Effector memory CD8-positive, alpha-beta T cell (primary cell): ENCODE measurements around the gene CPA4.

Experiments
- ATAC-seq: fragments of 150-1000 bp; cut with Tn5 transposase; replicated peaks from 2 replicates; pipeline ENCODE4 v1.10.0; 2021; ENCODE audit warnings: mild to moderate bottlenecking, moderate library complexity
- DNase-seq, 3 experiments: peaks; one replicate each; pipeline ENCODE4 v3.0.0; 2021
- H3K27ac Mint-ChIP-seq, 2 donors: one replicate each; pipeline ENCODE4 v1.8.0; 2022; ENCODE audit warnings: mild to moderate bottlenecking in 2 of 2, mixed read lengths in 2 of 2, moderate library complexity in 2 of 2
- H3K27me3 Mint-ChIP-seq, 2 donors: one replicate each; pipeline ENCODE4 v1.8.0; 2022; ENCODE audit warnings: mixed read lengths in 2 of 2
- H3K36me3 Mint-ChIP-seq: one replicate; pipeline ENCODE4 v1.8.0; 2022; ENCODE audit warnings: mild to moderate bottlenecking, moderate library complexity, mixed read lengths; ENCODE audit not compliant: insufficient read depth
- H3K4me1 Mint-ChIP-seq, 2 donors: one replicate each; pipeline ENCODE4 v1.8.0; 2022; ENCODE audit warnings: low read depth in 2 of 2, mixed read lengths in 2 of 2
- H3K4me3 Mint-ChIP-seq, 2 donors: one replicate each; pipeline ENCODE4 v1.8.0; 2022; ENCODE audit warnings: mild to moderate bottlenecking in 2 of 2, mixed read lengths in 2 of 2, moderate library complexity in 2 of 2
- H3K9me3 Mint-ChIP-seq, 2 donors: one replicate each; pipeline ENCODE4 v1.8.0; 2022; ENCODE audit warnings: mixed read lengths in 2 of 2

The CPA4 gene

DNA sequence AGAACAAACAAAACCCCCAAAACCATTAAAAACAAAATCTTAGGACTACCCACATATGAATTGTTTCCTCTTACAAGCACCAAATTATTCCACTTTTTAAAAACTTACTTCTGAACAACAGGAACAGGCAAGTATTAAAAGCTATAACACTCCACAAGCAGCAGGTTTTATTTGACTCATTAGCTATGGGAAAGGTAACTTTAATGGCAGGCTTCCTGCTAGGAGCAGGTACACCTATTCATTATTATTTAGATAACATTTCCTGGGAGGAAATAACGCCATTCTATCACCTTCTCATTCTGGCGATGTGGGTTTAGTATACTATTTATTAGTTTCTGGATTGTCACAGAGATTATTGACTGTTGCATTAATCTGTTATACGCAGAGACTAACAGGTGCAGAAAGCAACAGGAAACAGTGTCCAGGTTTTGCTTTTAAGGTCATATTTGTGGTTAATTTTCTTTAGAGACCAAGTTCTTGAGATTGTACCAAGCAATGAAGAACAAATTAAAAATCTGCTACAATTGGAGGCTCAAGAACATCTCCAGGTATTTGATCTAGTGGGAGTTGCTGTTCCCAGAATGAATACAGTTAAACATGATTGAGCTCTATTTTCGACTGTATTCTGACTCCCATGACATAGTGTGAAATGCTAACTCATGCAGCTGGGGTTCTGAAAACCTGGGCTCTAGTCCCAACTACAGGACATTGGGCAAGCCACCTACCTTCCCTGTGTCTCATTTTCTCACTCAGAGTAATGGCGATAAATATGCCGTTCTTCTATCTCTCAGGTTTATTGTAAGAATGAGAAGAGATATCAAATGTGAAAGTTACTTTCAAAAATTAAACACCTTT, 24.3 kb upstream of the CPA4 start:
- Mint-ChIP-seq H3K4me3 (no peak overlapping the region), H3K27me3 (peaks cover 44 to 51% of the 10 kb centered on the region in 2 donors), H3K9me3 (no peaks in the 10 kb centered on the region), H3K27ac (no peak overlapping the region), H3K36me3 (no peaks in the 10 kb centered on the region), H3K4me1 (no peaks in the 10 kb centered on the region)
- DNase-seq (no peak), ATAC-seq (no peak)

DNA sequence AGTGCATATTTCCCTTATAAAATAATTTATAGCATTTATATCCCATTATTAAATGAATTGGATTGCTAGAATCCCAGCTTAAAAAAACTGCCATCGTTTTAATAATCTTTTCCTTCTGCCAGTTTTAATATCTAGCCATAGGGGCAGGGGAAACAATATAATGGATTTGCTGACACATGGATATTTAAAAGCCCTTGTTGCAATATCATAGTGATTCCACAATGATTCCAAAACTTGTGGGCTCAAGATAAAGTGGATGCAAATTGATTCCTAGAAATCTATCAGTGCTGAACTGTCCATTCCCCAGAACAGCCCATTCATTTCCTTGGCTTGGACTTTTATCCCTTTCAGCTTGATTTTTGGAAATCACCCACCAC, 23.7 kb upstream of the CPA4 start:
- Mint-ChIP-seq H3K27me3 (peaks cover 48 to 54% of the 10 kb centered on the region in 2 donors), H3K27ac (peak overlapping the region in 1 of 2 donors; percentile 30), H3K9me3 (no peaks in the 10 kb centered on the region), H3K4me3 (no peak overlapping the region), H3K36me3 (no peaks in the 10 kb centered on the region), H3K4me1 (no peaks in the 10 kb centered on the region)
- DNase-seq (no peak), ATAC-seq (no peak)

DNA sequence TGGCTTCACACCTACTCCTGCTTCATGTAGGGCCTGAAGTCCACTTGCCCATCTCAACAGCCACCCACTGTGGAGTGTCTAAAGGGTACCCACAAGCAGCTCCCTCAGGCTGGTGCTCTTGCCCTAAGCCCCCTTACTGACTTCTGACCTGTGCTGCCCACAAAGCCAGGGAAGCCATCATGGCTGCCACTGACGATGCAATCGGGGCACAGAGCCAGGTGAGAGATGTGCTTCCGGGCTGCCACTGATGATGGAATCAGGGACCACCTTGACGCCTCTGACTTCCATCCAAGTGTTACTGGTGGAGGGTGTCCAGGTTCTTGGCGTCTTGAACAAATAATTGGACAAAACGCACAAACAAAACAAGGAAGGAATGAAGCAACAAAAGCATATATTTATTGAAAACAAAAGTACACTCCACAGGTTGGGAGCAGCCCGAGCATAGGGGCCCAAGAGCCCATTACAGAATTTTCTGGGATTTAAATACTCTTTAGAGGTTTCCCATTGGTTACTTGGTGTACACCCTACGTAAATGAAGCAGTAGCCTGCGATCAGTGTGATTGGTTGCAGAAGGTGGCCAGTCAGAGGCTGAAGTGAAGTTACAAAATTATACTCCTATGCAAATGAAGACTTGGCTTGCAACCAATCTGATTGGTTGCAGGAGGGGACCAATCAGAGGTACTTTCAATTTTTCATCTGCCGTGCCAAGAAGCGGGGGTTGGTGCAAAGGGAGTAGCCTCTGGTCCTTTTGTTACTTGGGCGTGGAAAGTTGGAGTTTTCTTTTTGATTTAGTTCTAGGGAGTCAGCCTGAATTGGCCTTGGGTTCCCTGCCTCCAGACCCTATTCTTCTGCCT, 21.8 kb upstream of the CPA4 start:
- ATAC-seq (no peak), DNase-seq (no peak)
- Mint-ChIP-seq H3K9me3 (no peaks in the 10 kb centered on the region), H3K27ac (no peak overlapping the region), H3K4me3 (no peak overlapping the region), H3K4me1 (no peaks in the 10 kb centered on the region), H3K36me3 (no peaks in the 10 kb centered on the region), H3K27me3 (peaks cover 43 to 60% of the 10 kb centered on the region in 2 donors)

DNA sequence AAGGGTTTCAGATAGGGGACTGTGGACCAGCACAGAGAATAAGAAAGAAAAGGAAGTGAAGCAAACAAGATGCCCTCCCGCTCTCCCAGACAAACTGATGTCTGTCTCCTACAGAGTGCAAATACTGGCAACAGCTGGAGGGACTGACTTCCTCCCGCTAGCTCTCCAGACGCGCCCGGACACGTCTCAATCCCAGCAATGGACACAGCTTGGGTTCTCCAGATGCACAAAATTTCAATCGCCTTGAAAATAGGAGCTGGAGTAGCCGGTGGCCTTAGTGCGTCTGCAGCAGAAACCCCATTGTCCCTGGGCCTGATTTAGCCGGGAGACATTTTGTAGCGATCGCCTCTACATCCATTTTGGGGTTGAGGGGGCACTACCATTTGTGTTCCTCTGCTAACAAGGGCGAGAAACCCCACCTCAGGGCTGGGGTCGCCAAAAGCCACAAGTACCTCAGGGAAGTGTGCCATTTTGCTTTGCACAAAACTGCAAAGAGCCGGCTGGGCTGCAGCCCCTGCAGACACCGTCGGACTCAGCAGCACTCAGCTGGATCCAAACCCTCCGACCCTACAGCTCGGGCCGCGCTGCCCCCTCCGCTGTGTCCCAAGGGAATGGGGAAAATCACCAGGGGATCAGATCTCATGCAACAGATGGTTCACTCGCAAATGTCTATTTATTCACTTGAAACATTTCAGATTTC, 20.4 kb upstream of the CPA4 start:
- DNase-seq (no peak), ATAC-seq (no peak)
- Mint-ChIP-seq H3K27me3 (peaks cover 43 to 74% of the 10 kb centered on the region in 2 donors), H3K4me3 (no peak overlapping the region), H3K36me3 (no peaks in the 10 kb centered on the region), H3K4me1 (no peaks in the 10 kb centered on the region), H3K27ac (no peak overlapping the region), H3K9me3 (no peaks in the 10 kb centered on the region)

DNA sequence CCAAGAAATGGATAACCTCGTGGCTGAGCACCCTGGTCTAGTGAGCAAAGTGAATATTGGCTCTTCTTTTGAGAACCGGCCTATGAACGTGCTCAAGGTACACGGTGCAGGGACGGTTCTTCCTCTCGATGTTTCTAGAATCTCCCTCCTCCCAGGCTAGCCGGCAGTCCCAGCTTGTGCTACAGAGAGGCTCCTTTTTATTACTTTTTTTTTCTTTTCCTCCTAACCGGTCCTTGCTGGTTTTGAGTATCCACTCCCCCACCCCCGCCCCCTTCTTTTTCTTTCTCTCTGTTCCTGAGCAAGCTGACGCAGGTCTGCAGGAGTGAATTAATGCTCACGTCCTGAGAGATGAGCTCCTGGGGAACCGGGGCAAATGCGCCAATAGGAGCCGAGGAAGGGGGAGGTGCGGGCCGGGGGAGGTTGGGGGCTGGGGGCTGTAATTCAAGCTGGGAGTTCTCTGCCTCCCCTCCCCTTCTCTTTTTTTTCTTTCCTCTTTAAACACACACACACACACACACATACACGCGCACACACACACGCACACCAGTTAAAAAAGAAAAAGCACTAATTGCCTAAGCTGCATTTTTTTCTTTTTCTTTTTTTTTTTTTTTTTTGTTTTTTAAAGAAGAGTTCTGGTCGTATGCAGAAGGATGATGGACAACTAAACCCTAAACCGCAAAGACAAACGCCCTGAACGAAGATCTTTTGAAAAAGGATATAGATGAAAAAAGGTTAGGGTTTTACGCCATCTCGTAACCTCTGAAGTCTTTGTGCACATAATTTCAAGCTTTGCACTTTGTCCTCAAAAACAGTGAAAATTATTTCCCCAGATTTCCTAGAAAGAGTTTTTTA, 19.7 kb upstream of the CPA4 start:
- DNase-seq = no peak
- Mint-ChIP-seq H3K36me3 (no peaks in the 10 kb centered on the region), H3K27me3 (peaks cover 39 to 81% of the 10 kb centered on the region in 2 donors), H3K4me3 (no peak overlapping the region), H3K4me1 (no peaks in the 10 kb centered on the region), H3K9me3 (no peaks in the 10 kb centered on the region), H3K27ac (no peak overlapping the region)
- no peak for ATAC-seq

DNA sequence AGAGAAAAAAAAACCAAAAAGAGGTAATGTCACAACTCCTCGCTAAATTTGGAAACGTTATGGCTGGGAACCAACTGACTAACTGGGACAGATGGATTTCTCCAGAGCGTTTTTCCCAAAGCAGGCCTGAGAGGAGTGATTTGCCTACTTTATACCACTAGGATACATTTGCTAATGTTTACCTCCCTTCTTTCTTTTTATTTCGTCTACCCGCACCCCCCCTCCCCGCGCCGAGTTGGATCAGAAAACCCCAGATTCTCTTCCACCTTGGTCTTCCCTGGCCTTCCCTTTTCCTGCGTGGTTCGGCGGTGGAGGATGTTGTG, 19.1 kb upstream of the CPA4 start:
- H3K27me3 Mint-ChIP-seq = peaks cover 39 to 81% of the 10 kb centered on the region in 2 donors
- H3K9me3 Mint-ChIP-seq = no peaks in the 10 kb centered on the region
- H3K4me3 Mint-ChIP-seq = no peak overlapping the region
- no peak for DNase-seq
- H3K4me1 Mint-ChIP-seq = no peaks in the 10 kb centered on the region
- no peaks in the 10 kb centered on the region for H3K36me3 Mint-ChIP-seq
- ATAC-seq = no peak
- H3K27ac Mint-ChIP-seq = no peak overlapping the region

DNA sequence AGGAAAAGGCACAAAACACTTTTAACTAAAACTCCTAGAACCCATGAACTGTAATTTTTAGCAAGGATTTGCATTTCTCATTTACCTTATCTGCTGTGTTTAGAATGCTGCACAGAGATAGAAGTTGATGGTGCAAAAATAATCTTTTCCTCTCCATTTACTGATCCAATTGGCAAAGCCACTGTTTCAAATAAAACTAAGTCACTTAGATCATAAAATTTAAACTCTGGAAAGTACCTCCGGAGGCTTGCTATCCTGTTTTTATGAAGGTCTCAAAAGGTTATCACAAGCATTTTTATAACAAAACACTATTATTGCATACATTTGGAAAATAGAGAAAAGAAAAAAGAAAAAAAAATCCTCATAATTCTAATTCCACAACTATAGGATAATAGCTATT, 18.7 kb upstream of the CPA4 start:
- DNase-seq (no peak), ATAC-seq (no peak)
- Mint-ChIP-seq H3K36me3 (no peaks in the 10 kb centered on the region), H3K9me3 (no peaks in the 10 kb centered on the region), H3K27ac (no peak overlapping the region), H3K4me1 (no peaks in the 10 kb centered on the region), H3K27me3 (peaks cover 39 to 80% of the 10 kb centered on the region in 2 donors), H3K4me3 (no peak overlapping the region)

DNA sequence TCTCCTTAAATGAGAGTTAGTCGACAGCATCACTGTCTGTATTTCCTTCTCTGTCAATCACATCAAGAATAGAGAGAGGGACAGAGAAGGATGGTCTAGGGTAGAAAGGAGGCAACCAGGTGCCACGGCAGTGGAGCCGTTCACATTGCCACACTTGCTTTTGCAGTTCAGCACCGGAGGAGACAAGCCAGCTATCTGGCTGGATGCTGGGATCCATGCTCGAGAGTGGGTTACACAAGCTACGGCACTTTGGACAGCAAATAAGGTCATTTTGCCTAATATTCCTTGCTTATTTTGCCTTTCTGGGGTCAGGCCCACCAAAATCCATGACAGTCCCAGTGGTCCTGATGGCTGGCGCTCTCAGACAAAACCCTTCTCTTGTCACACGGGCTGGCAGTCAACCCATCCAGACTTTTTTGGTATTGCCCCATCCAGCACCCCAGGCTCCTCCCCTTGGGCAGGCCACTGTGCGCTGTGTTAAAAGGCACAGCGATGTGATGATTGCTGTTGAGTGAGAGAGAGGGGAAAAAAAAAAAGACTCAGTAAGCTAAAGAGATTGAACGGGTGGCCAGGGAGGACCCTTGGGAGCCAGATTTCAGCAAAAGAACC, 17.9 kb upstream of the CPA4 start:
- ATAC-seq (no peak), DNase-seq (no peak)
- H3K4me1 Mint-ChIP-seq = no peaks in the 10 kb centered on the region
- H3K4me3 Mint-ChIP-seq = no peak overlapping the region
- no peaks in the 10 kb centered on the region for H3K36me3 Mint-ChIP-seq
- no peaks in the 10 kb centered on the region for H3K9me3 Mint-ChIP-seq
- H3K27me3 Mint-ChIP-seq = peaks cover 33 to 72% of the 10 kb centered on the region in 2 donors
- H3K27ac Mint-ChIP-seq = no peak overlapping the region

DNA sequence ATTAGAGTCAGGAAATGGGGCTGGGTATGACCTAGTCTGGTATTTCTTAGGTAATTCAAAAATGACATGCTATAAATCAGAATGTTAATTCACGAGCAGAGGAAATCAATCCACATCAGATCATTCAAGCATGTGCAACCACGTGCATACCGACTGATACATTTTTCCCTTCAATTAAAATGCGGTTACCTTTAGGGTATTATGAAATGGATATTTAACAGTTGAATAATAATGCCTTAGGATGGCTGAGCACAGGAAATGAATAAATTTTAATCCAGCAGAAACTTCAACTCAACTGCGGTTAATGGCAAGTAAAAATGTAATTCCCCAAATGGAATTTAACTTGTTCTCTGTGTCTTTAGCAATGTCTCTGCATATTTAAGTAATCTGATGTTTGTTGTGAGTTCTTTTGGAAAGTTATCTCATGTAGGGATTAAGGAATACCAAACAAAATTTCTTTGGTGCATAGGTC, 17.1 kb upstream of the CPA4 start:
- Mint-ChIP-seq H3K27ac (no peak overlapping the region), H3K4me1 (no peaks in the 10 kb centered on the region), H3K36me3 (no peaks in the 10 kb centered on the region), H3K9me3 (no peaks in the 10 kb centered on the region), H3K27me3 (peaks cover 33 to 65% of the 10 kb centered on the region in 2 donors), H3K4me3 (no peak overlapping the region)
- ATAC-seq (no peak), DNase-seq (no peak)

DNA sequence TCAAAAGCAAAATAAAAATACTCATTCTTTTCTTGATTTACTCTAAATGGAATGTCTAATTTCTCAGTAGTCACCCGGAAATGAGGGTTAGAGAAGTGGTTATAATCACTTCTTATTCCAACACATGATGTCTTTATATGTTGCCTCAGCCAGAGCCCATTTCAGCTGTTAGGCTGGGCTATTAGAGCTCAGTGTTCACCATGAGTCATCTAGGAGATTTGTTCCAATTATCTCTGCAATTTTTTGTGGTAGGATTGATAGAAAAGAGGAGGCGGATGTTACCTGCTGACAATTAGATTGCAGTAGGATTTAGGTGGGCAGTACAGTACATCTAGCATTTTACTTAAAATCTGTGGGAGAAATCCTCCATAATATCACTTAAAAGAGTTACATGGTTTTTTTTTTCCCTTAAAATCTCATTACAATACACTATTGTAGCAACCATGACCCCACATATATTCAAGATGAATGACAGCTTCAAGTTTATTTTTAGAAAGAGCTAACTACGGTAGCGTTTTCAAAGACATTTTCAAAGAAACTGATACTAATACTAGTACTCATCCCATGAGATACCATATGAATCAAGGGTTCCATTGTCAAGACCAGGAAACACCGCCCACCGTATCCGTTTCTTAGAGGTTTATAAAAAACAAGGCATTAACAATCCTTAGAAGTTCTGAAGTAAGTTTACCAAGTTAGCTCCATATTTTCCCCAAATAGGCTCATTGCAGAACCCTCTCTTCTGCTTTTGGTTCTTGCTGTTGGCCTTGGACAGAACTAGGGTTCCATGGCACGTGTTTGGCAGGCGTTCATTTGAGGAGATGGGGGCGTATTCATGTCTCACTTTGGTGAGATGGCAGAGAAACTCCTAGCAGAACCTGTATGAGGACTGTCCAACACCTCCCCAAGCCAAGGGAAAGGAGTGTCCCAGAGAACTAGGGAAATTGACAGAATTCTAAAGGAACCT, 15.9 kb upstream of the CPA4 start:
- Mint-ChIP-seq H3K27me3 (peaks cover 36 to 58% of the 10 kb centered on the region in 2 donors), H3K36me3 (no peaks in the 10 kb centered on the region), H3K4me3 (no peak overlapping the region), H3K27ac (no peak overlapping the region), H3K4me1 (no peaks in the 10 kb centered on the region), H3K9me3 (no peaks in the 10 kb centered on the region)
- ATAC-seq (no peak), DNase-seq (no peak)

DNA sequence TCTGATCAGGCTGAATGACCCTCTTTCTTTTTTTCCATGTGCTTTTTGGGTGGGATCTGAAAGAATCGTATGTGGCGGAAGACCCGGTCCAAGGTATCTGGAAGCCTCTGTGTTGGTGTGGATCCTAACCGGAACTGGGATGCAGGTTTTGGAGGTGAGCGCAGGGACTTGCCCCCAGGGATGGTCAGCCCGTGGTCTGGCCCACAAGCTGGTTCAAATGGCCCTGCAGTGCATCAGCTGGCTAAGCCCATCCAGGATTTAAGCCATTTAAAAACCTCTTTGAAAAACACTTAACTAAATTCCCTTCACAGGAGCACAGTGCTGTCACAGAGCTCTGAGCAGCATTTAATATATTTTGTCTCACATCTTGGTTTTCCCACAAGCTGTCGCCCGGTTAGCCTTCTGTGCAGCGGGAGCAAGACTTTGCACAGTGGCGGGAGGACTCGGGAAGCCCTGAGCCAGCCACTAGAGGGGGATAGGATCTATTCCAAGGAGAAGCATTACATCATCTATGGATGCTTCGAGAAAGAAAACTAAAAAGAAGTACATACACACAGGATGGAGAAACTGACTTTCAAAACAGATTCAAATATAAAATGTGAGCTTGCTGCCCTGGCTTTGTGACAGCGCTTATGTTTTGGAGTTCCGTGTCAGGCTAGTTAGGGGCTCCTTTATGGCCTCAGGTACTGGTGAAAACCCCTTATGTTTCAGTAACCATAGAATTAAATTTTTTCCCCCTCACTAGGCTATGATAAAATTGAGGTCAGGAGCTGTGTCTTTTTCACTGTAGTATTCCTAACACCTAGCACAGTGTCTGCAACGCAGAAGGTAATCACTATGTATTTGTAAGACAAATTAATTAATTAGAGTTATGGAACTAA, 15.0 kb upstream of the CPA4 start:
- Mint-ChIP-seq H3K27ac (no peak overlapping the region), H3K4me1 (no peaks in the 10 kb centered on the region), H3K27me3 (peaks cover 40 to 60% of the 10 kb centered on the region in 2 donors), H3K9me3 (no peaks in the 10 kb centered on the region), H3K4me3 (no peak overlapping the region), H3K36me3 (peaks cover 4% of the 10 kb centered on the region)
- DNase-seq = no peak
- no peak for ATAC-seq
